HepG2 (cell line): ENCODE results near the gene OTC. TPM values are rescaled to one million over a fixed set of nuclear protein-coding genes. Genes with fewer than 3 reads are reported as not detected.

Source experiments
- ATAC-seq: fragments of 200-7000 bp; cut with Tn5 transposase; 3 replicates; pipeline ENCODE4 v1.9.1; 2020; ENCODE audit warnings: mild to moderate bottlenecking, moderate library complexity
- BruUV-seq: library from RNA; stranded (reverse); fragments of 400-500 nt; replicated peaks from 2 replicates; lab custom pipeline; 2021; lab: Mats Ljungman, UMichigan
- CTCF ChIA-PET: fragments of 300-600 bp; formaldehyde crosslinking; extraction: SDS; loops from one replicate; lab custom pipeline; 2021; ENCODE audit warnings: low total read pairs, inconsistent platforms, low intra/inter-chr PET ratio; lab: Yijun Ruan, JAX
- POLR2A ChIA-PET: fragments of 350-600 bp; sonication (Branson Sonifier 250); formaldehyde crosslinking; loops from one replicate; lab custom pipeline; 2020; ENCODE audit warnings: antibody characterized with exemption, inconsistent platforms; lab: Yijun Ruan, JAX
- DNase-seq: peaks from one replicate; pipeline ENCODE4 v3.0.0-alpha.2; 2015; ENCODE audit warnings: low spot score
- FAIRE-seq: peaks from 3 replicates; lab custom pipeline; 2011; peaks lifted over from hg19 to GRCh38; lab: Jason Lieb, UNC
- H2AFZ ChIP-seq: one replicate; pipeline ENCODE4 v1.6.1; 2011; ENCODE audit warnings: low read length, inconsistent platforms
- H3K27ac ChIP-seq: fragments of 300-600 bp; 3 replicates; pipeline ENCODE4 v1.8.0; 2011; ENCODE audit warnings: mixed run types, mild to moderate bottlenecking, mixed read lengths, low read length, inconsistent platforms; ENCODE audit not compliant: insufficient read depth; ENCODE audit errors: extremely low read length
- H3K27me3 ChIP-seq, 2 experiments: fragments of 200-600 bp in 1 of 2; 2 replicates in 1 of 2; 3 replicates in 1 of 2; pipeline versions ENCODE4 v1.6.0 to v1.8.0; 2011; ENCODE audit warnings: low read length in 2 of 2, mild to moderate bottlenecking in 2 of 2, moderate library complexity in 2 of 2, inconsistent platforms in 1 of 2; ENCODE audit not compliant: insufficient read depth in 2 of 2, control insufficient read depth in 1 of 2
- H3K36me3 ChIP-seq, 2 experiments: fragments of 200-600 bp in 1 of 2; replicated peaks in 1 of 2; 2 replicates in 1 of 2; 3 replicates in 1 of 2; pipeline versions ENCODE4 v1.5.1 to v1.8.0; 2011; ENCODE audit warnings: low read length in 2 of 2, inconsistent platforms in 1 of 2; ENCODE audit not compliant: insufficient read depth in 2 of 2, control insufficient read depth in 1 of 2
- H3K4me1 ChIP-seq: 2 replicates; pipeline ENCODE4 v1.5.1; 2012; ENCODE audit warnings: low read length, inconsistent platforms; ENCODE audit not compliant: insufficient read depth
- H3K4me2 ChIP-seq: 2 replicates; pipeline ENCODE4 v1.6.0; 2011; ENCODE audit warnings: low read depth, low read length, inconsistent platforms
- H3K4me3 ChIP-seq, 3 experiments: fragments of 200-600 bp in 1 of 3; sonication (generic), shearing (Covaris generic) in 1 of 3; replicated peaks in 1 of 3; 2 replicates each; pipeline ENCODE4 v1.5.1; 2011 to 2016; ENCODE audit warnings: low read length in 3 of 3, inconsistent platforms in 2 of 3, low read depth in 2 of 3, mild to moderate bottlenecking in 2 of 3, control low read depth in 1 of 3, mixed read lengths in 1 of 3; ENCODE audit not compliant: insufficient read depth in 1 of 3
- H3K79me2 ChIP-seq: one replicate; pipeline ENCODE4 v1.6.1; 2011; ENCODE audit warnings: low read length, inconsistent platforms; ENCODE audit not compliant: insufficient read depth
- H3K9ac ChIP-seq: 2 replicates; pipeline ENCODE4 v1.6.0; 2011; ENCODE audit warnings: mild to moderate bottlenecking, low read depth, low read length, inconsistent platforms; ENCODE audit not compliant: insufficient read depth
- H3K9me3 ChIP-seq: 2 replicates; pipeline ENCODE4 v1.5.1; 2012; ENCODE audit warnings: mild to moderate bottlenecking, low read length
- H4K20me1 ChIP-seq: 2 replicates; pipeline ENCODE4 v1.6.0; 2011; ENCODE audit warnings: inconsistent platforms, mild to moderate bottlenecking, low read length, moderate library complexity; ENCODE audit not compliant: insufficient read depth
- JUND ChIP-seq: sonication (generic); formaldehyde crosslinking; IDR thresholded peaks from 2 replicates; pipeline ENCODE4 v1.8.0; 2022; ENCODE audit warnings: mild to moderate bottlenecking, missing genetic modification reagents
- KAT7 ChIP-seq: IDR thresholded peaks from 2 replicates; pipeline ENCODE4 v1.6.1; 2018; ENCODE audit warnings: borderline replicate concordance, missing compliant biosample characterization
- ZFP91 ChIP-seq: sonication (generic); formaldehyde crosslinking; IDR thresholded peaks from 2 replicates; pipeline ENCODE4 v1.9.0; 2022; ENCODE audit warnings: missing genetic modification reagents, mild to moderate bottlenecking, borderline replicate concordance
- ZNF124 ChIP-seq: sonication (generic); formaldehyde crosslinking; IDR thresholded peaks from 2 replicates; pipeline ENCODE4 v1.4.0; 2020; ENCODE audit warnings: missing genetic modification reagents
- ZNF205 ChIP-seq: IDR thresholded peaks from 2 replicates; pipeline ENCODE4 v1.6.1; 2018; ENCODE audit warnings: missing biosample characterization, missing genetic modification reagents
- ZNF235 ChIP-seq: sonication (generic); formaldehyde crosslinking; IDR thresholded peaks from 2 replicates; pipeline ENCODE4 v1.8.1; 2023; ENCODE audit warnings: mild to moderate bottlenecking, missing genetic modification reagents, borderline replicate concordance
- ZNF781 ChIP-seq: sonication (generic); formaldehyde crosslinking; IDR thresholded peaks from 2 replicates; pipeline ENCODE4 v1.5.1; 2020; ENCODE audit warnings: borderline replicate concordance, mild to moderate bottlenecking, missing genetic modification reagents; ENCODE audit errors: not compliant biosample characterization
- WGBS: methylation state at CpG from one replicate; pipeline ENCODE4 v1.1.6; 2017; ENCODE audit warnings: low lambda C conversion rate; 5-methylcytosine and 5-hydroxymethylcytosine counted together
- in situ Hi-C: cut with HindIII; loops from 2 replicates; pipeline ENCODE4 v1.10.0; 2017; ENCODE audit warnings: low pct_unique_long_range_greater_than_20kb; ENCODE audit not compliant: extremely low pct_ligation_motif_present
- intact Hi-C: fragments of 100-400 bp; cut with micrococcal nuclease; formaldehyde crosslinking; loops from one replicate; pipeline ENCODE4 v1.10.0; 2022; ENCODE audit not compliant: unreplicated experiment
- polyA plus RNA-seq, 8 experiments: library from polyadenylated mRNA; depleted of rRNA in 3 of 8; stranded (reverse) in 7 of 8; unstranded in 1 of 8; fragments of >200 nt; fragmentation: Illumina TruSeq in 4 of 8; extraction: Trizol in 4 of 8; gene quantifications; 2 replicates each; pipeline versions ENCODE4 v1.2.1 to v1.2.3, GENCODE V29; 2011 to 2016; ENCODE audit warnings: low read depth in 4 of 8, missing spikeins in 1 of 8, mixed read lengths in 1 of 8; ENCODE audit not compliant: insufficient read depth in 1 of 8
- total RNA-seq, 5 experiments: library from RNA; depleted of rRNA; stranded (reverse); fragments of >200 nt; fragmentation: Illumina TruSeq; extraction: Trizol; gene quantifications; 2 replicates each; pipeline ENCODE4 v1.2.3, GENCODE V29; 2016; ENCODE audit warnings: low read depth in 1 of 5

OTC gene
- total and polyA plus RNA-seq, 2 of the 13 experiments (the other 11 are each of a cell fraction or from before 2014, with no cell fraction given), result 0.04 to 1.8 TPM

GRCh38 chrX:38365954-38366353 is 13.6 kb downstream of the OTC start:
- H3K4me2 ChIP-seq, result no peak overlapping the region
- WGBS, result 74% methylated on average over 3 of the region's 3 CpGs
- POLR2A ChIA-PET, result no interaction called here
- no peak overlapping the region for H3K4me3 ChIP-seq
- no TSS peak for BruUV-seq
- no peaks in the 10 kb centered on the region for H3K36me3 ChIP-seq
- H3K4me1 ChIP-seq, result no peaks in the 10 kb centered on the region
- ATAC-seq (no peak), DNase-seq (no peak)
- H3K79me2 ChIP-seq, result no peaks in the 10 kb centered on the region
- H4K20me1 ChIP-seq, result no peaks in the 10 kb centered on the region
- H3K27ac ChIP-seq, result no peak overlapping the region
- no peaks in the 10 kb centered on the region for H3K27me3 ChIP-seq
- no peak for TF ChIP-seq ZNF205 (CRISPR knock-in tag)
- TF ChIP-seq ZNF235 (CRISPR knock-in tag), result no peak
- TF ChIP-seq, all 625 proteins: peak for 0
- Histone ChIP-seq H3K9me3 (no peaks in the 10 kb centered on the region), H2AFZ (no peak overlapping the region), H3K9ac (no peak overlapping the region)
- in situ Hi-C loops (no loop called here), intact Hi-C loops (no loop called here)
- CTCF ChIA-PET, result no interaction called here
- FAIRE-seq, result no peak

- H2AFZ ChIP-seq, result no peak overlapping the region
- no peak overlapping the region for H3K9ac ChIP-seq
- BruUV-seq, result no TSS peak
- H3K9me3 ChIP-seq, result no peaks in the 10 kb centered on the region
- 25% methylated on average over 2 of the region's 2 CpGs for WGBS
- CTCF ChIA-PET, result no interaction called here
- intact Hi-C loops (no loop called here), in situ Hi-C loops (no loop called here)
- no peaks in the 10 kb centered on the region for H3K4me1 ChIP-seq
- no peaks in the 10 kb centered on the region for H4K20me1 ChIP-seq
- FAIRE-seq, result no peak
- POLR2A ChIA-PET, result no interaction called here
- no peaks in the 10 kb centered on the region for H3K27me3 ChIP-seq
- ATAC-seq, result no peak
- no peaks in the 10 kb centered on the region for H3K36me3 ChIP-seq
- no peak overlapping the region for H3K4me3 ChIP-seq
- no peak overlapping the region for H3K4me2 ChIP-seq
- H3K79me2 ChIP-seq, result no peaks in the 10 kb centered on the region
- no peak for DNase-seq
- H3K27ac ChIP-seq, result no peak overlapping the region
- no peak for TF ChIP-seq ZNF781 (CRISPR knock-in tag)
- no peak for TF ChIP-seq JUND (CRISPR knock-in tag)
- no peak for TF ChIP-seq ZFP91 (CRISPR knock-in tag)
- no peak for TF ChIP-seq ZNF124 (CRISPR knock-in tag)
- TF ChIP-seq KAT7, result no peak
These were observed 16.4 kb downstream of the OTC start for GRCh38 chrX:38368774-38369173.
